ENCODE results near the gene PREPL. TPM values are rescaled to one million over a fixed set of nuclear protein-coding genes. Genes with fewer than 3 reads are reported as not detected.

PREPL gene
- total and polyA plus RNA-seq, 2 of the 8 experiments (the other 6 are each of a cell fraction or from before 2014, with no cell fraction given), result 13.6 to 38.9 TPM

- Histone ChIP-seq H2BK5ac (ENCODE audit: low read depth, low read length) (no peak overlapping the region), H3K36me3 (ENCODE audit: control insufficient read depth in 2 of 4, insufficient read depth in 4 of 4, low read length in 3 of 4) (no peaks in the 10 kb centered on the region; a peak in 1 of 8 replicates), H3K4me1 (replicated peaks in 1 of 4; ENCODE audit: control insufficient read depth in 3 of 4, insufficient read depth in 4 of 4, low read length in 3 of 4) (peaks cover 0 to 2% (median 0%) of the 10 kb centered on the region in 4 experiments; a peak in 1 of 7 replicates), H4K20me1 (replicated peaks in 1 of 2; ENCODE audit: control insufficient read depth in 1 of 2, insufficient read depth in 2 of 2, low read length in 2 of 2) (no peaks in the 10 kb centered on the region), H3K14ac (ENCODE audit: insufficient read length) (no peak overlapping the region), H3K23ac (ENCODE audit: insufficient read length) (no peak overlapping the region), H2AFZ (ENCODE audit: low read length) (no peak overlapping the region), H2BK15ac (ENCODE audit: low read length) (no peak overlapping the region), H4K5ac (ENCODE audit: insufficient read length, low read depth, low read length) (no peak overlapping the region), H4K91ac (replicated peaks; ENCODE audit: insufficient read length, low read length) (no peak overlapping the region), H2BK120ac (replicated peaks; ENCODE audit: low read depth, low read length) (no peak overlapping the region), H3K27me3 (replicated peaks in 1 of 4; ENCODE audit: control insufficient read depth in 3 of 4, extremely low read depth in 1 of 4, insufficient read depth in 3 of 4, low read length in 3 of 4) (no peaks in the 10 kb centered on the region), H3K4ac (replicated peaks; ENCODE audit: insufficient read length, low read depth, low read length) (no peak overlapping the region), H3K56ac (replicated peaks; ENCODE audit: insufficient read length, low read depth, low read length) (no peak overlapping the region), H3K4me2 (ENCODE audit: insufficient read depth in 1 of 2, low read depth in 2 of 2, low read length in 2 of 2) (no peak overlapping the region), H3K18ac (ENCODE audit: extremely low read depth, low read length) (no peak overlapping the region), H4K8ac (ENCODE audit: extremely low read depth, insufficient read depth, low read length) (no peak overlapping the region), H3K27ac (ENCODE audit: low read depth, low read length) (no peak overlapping the region), H2BK12ac (ENCODE audit: low read depth, low read length) (no peak overlapping the region), H3K4me3 (ENCODE audit: extremely low read depth in 1 of 4, insufficient read depth in 2 of 4, low read depth in 3 of 4, low read length in 4 of 4) (no peak overlapping the region), H3K9ac (replicated peaks in 1 of 4; ENCODE audit: extremely low read depth in 1 of 4, low read depth in 3 of 4, low read length in 3 of 4) (no peak overlapping the region), H2AK5ac (ENCODE audit: low read depth, low read length) (no peak overlapping the region), H3K79me2 (ENCODE audit: control insufficient read depth in 1 of 2, insufficient read depth in 2 of 2, low read length in 2 of 2) (peaks cover 2 to 31% of the 10 kb centered on the region in 2 experiments; a peak in 3 of 4 replicates), H3K79me1 (ENCODE audit: low read depth, low read length) (no peaks in the 10 kb centered on the region; the same call in 1 of the 2 replicates), H2BK20ac (ENCODE audit: low read length) (no peak overlapping the region), H3K9me3 (ENCODE audit: insufficient read depth in 2 of 2, low read depth in 1 of 2, low read length in 1 of 2) (no peaks in the 10 kb centered on the region), H3K23me2 (ENCODE audit: low read depth, low read length) (no peaks in the 10 kb centered on the region)
- CTCF ChIA-PET (ENCODE audit: partially characterized antibody), result interaction anchor here (1.7 kb wide), 1 partner anchor 11 kb away, joined by 7 read pairs; the partner anchor contains the start of genes CAMKMT and PREPL
- no peak for DNase-seq (ENCODE audit: low read depth in 1 of 2, low spot score in 2 of 2)
- 79% methylated on average over 3 of the region's 3 CpGs; no CpG with 5 or more reads in 1 of the 2 experiments for WGBS, 2 experiments (ENCODE audit: extremely low coverage in 1 of 2, insufficient coverage in 1 of 2, insufficient read length in 1 of 2, insufficient replicate concordance in 2 of 2, low coverage in 1 of 2, low lambda C conversion rate in 2 of 2, missing lambda C conversion rate in 1 of 2)
- POLR2A ChIA-PET (ENCODE audit: partially characterized antibody), result no interaction called here
- no peak for FAIRE-seq
- no peak for TF ChIP-seq MAFK (IDR thresholded peaks at IDR 0.05; ENCODE audit: low read depth, low read length)
- no peak for TF ChIP-seq RXRA (IDR thresholded peaks at IDR 0.05; ENCODE audit: insufficient read depth, low read depth, low read length)
- TF ChIP-seq SRF (IDR thresholded peaks at IDR 0.05; ENCODE audit: low read depth, low read length), result no peak
- no peak for TF ChIP-seq E2F6 (IDR thresholded peaks at IDR 0.05)
- no peak for TF ChIP-seq CHD1 (IDR thresholded peaks at IDR 0.05; ENCODE audit: low read depth, low read length)
- TF ChIP-seq CBX5 (IDR thresholded peaks at IDR 0.05; ENCODE audit: low read depth, low read length), result no peak
- TF ChIP-seq TBP (IDR thresholded peaks at IDR 0.05; ENCODE audit: low read depth, low read length), result no peak
- no peak for TF ChIP-seq POU5F1 (IDR thresholded peaks at IDR 0.05; ENCODE audit: low read depth, low read length)
Observed at GRCh38 chr2:44372246-44372645, 11.0 kb upstream of the PREPL start.

Measured in H1 (cell line).